Stomach (tissue), 9 donors: ENCODE measurements around the gene HMGXB3. TPM values are rescaled to one million over a fixed set of nuclear protein-coding genes. Genes with fewer than 3 reads are reported as not detected.

Experiments
- DNase-seq, 2 donors: peaks; one replicate each; pipeline versions ENCODE4 v3.0.0 to v3.0.0-alpha.2; 2013 to 2019
- H3K27ac ChIP-seq, 5 donors: fragments of 200-600 bp in 4 of 5; sonication (generic) in 4 of 5; one replicate each; pipeline ENCODE4 v1.5.1; 2013 to 2019; ENCODE audit warnings: mild to moderate bottlenecking in 1 of 5, moderate library complexity in 1 of 5
- H3K27me3 ChIP-seq, 3 donors: fragments of 200-600 bp; sonication (generic); one replicate each; pipeline ENCODE4 v1.5.1; 2017 to 2019; ENCODE audit warnings: mixed run types in 1 of 3
- H3K36me3 ChIP-seq, 4 donors: fragments of 200-600 bp; sonication (generic); 1 replicate in 3 of 4; 2 replicates in 1 of 4; pipeline ENCODE4 v1.5.1; 2016 to 2019
- H3K4me1 ChIP-seq, 4 donors: fragments of 200-600 bp; sonication (generic); one replicate each; pipeline ENCODE4 v1.5.1; 2016 to 2019
- H3K4me3 ChIP-seq, 4 donors: fragments of 200-600 bp; sonication (generic) in 3 of 4; one replicate each; pipeline ENCODE4 v1.5.1; 2016 to 2019; ENCODE audit warnings: mild to moderate bottlenecking in 1 of 4
- H3K9me3 ChIP-seq, 4 donors: fragments of 200-600 bp; sonication (generic); one replicate each; pipeline ENCODE4 v1.5.1; 2016 to 2019
- CTCF ChIP-seq, 7 experiments: fragments of 450-650 bp in 4 of 7; fragments of 200-600 bp in 3 of 7; sonication (generic) in 3 of 7; IDR thresholded peaks; one replicate each; pipeline ENCODE4 v1.5.1; 2016 to 2019; ENCODE audit warnings: antibody characterized with exemption in 7 of 7, control low read depth in 2 of 7, mild to moderate bottlenecking in 1 of 7
- EP300 ChIP-seq: sonication (generic); formaldehyde crosslinking; IDR thresholded peaks from one replicate; pipeline ENCODE4 v1.6.1; 2017; ENCODE audit warnings: antibody characterized with exemption
- POLR2A ChIP-seq, 4 donors: fragments of 450-650 bp; IDR thresholded peaks; one replicate each; pipeline ENCODE4 v1.6.1; 2016; ENCODE audit warnings: antibody characterized with exemption in 4 of 4, control low read depth in 2 of 4, mild to moderate bottlenecking in 1 of 4, moderate library complexity in 1 of 4
- POLR2AphosphoS5 ChIP-seq, 3 donors: sonication (generic); formaldehyde crosslinking; IDR thresholded peaks; one replicate each; pipeline ENCODE4 v1.6.1; 2016; ENCODE audit warnings: antibody characterized with exemption in 3 of 3
- WGBS, 5 donors: extraction: QIAGEN DNeasy Blood & Tissue Kit in 3 of 5; methylation state at CpG; one replicate each; pipeline versions ENCODE4 v1.1.5 to v1.1.7; 2013 to 2018; 5-methylcytosine and 5-hydroxymethylcytosine counted together
- intact Hi-C: fragments of 100-400 bp; cut with DNase I; formaldehyde crosslinking; loops from one replicate; pipeline ENCODE4 v1.15.1; 2023; ENCODE audit warnings: low total_unique reads
- polyA plus RNA-seq, 3 donors: library from polyadenylated mRNA; stranded (reverse); fragments of 200-250 nt; gene quantifications; one replicate each; pipeline ENCODE4 v1.2.3, GENCODE V29; 2013
- total RNA-seq, 5 donors: library from RNA; depleted of rRNA; stranded (reverse); fragments of >200 nt; gene quantifications; one replicate each; pipeline versions ENCODE4 v1.1.0 to v1.2.3, GENCODE V29; 2014 to 2016
- donor health status: healthy with polysubstance abuse.
- donor health status: Bipolar disorder and iron deficiency.
- donor health status: healthy.

Gene HMGXB3
- total and polyA plus RNA-seq, 8 donors, result 7.9 to 90.6 (median 32.6) TPM

- peak in 1 of 2 donors; percentile 33 for DNase-seq
- Histone ChIP-seq H3K27me3 (no peaks in the 10 kb centered on the region), H3K9me3 (no peaks in the 10 kb centered on the region), H3K27ac (no peak overlapping the region), H3K36me3 (peaks cover 78 to 100% (median 97%) of the 10 kb centered on the region in 4 donors), H3K4me1 (peaks cover 0 to 5% (median 2%) of the 10 kb centered on the region in 4 donors), H3K4me3 (no peak overlapping the region)
- no peak for TF ChIP-seq POLR2A (IDR thresholded peaks at IDR 0.05)
- TF ChIP-seq CTCF (IDR thresholded peaks at IDR 0.05), result no peak
- TF ChIP-seq EP300, result no peak
- no peak for TF ChIP-seq POLR2AphosphoS5 (IDR thresholded peaks at IDR 0.05)
- 71 to 84% (median 79%) methylated on average over 4 of the region's 4 CpGs for whole genome bisulfite sequencing, 5 donors
- intact Hi-C loops, result no loop called here
These were observed 34.1 kb downstream of the HMGXB3 start for GRCh38 chr5:150034662-150035061.

- Histone ChIP-seq H3K9me3 (no peaks in the 10 kb centered on the region), H3K36me3 (peaks cover 78 to 100% (median 97%) of the 10 kb centered on the region in 4 donors), H3K4me3 (no peak overlapping the region), H3K27me3 (no peaks in the 10 kb centered on the region), H3K27ac (no peak overlapping the region), H3K4me1 (peaks cover 0 to 5% (median 2%) of the 10 kb centered on the region in 4 donors)
- intact Hi-C loops, result no loop called here
- TF ChIP-seq CTCF (IDR thresholded peaks at IDR 0.05) (no peak), EP300 (no peak), POLR2A (IDR thresholded peaks at IDR 0.05) (no peak), POLR2AphosphoS5 (IDR thresholded peaks at IDR 0.05) (no peak)
- DNase-seq, result no peak
- WGBS, 5 donors, result 74 to 85% (median 79%) methylated on average over 7 of the region's 7 CpGs
These were observed 34.8 kb downstream of the HMGXB3 start for GRCh38 chr5:150035139-150035895.

- H3K9me3 ChIP-seq, result no peaks in the 10 kb centered on the region
- H3K27me3 ChIP-seq, result no peaks in the 10 kb centered on the region
- peaks cover 78 to 100% (median 97%) of the 10 kb centered on the region in 4 donors for H3K36me3 ChIP-seq
- TF ChIP-seq POLR2AphosphoS5 (IDR thresholded peaks at IDR 0.05) (no peak), CTCF (IDR thresholded peaks at IDR 0.05) (no peak), POLR2A (IDR thresholded peaks at IDR 0.05) (no peak), EP300 (no peak)
- H3K27ac ChIP-seq, result peak overlapping the region in 1 of 5 donors; percentile 20
- peaks cover 0 to 5% (median 2%) of the 10 kb centered on the region in 4 donors for H3K4me1 ChIP-seq
- H3K4me3 ChIP-seq, result no peak overlapping the region
- DNase-seq, result no peak
- intact Hi-C loops, result no loop called here
- WGBS, 5 donors, result 77 to 91% (median 87%) methylated on average over 8 to 9 of the region's 9 CpGs
These were observed 36.0 kb downstream of the HMGXB3 start for GRCh38 chr5:150036513-150036912.

- Histone ChIP-seq H3K36me3 (peaks cover 76 to 100% (median 97%) of the 10 kb centered on the region in 4 donors), H3K4me3 (no peak overlapping the region), H3K9me3 (no peaks in the 10 kb centered on the region), H3K4me1 (peaks cover 0 to 10% (median 5%) of the 10 kb centered on the region in 4 donors), H3K27ac (no peak overlapping the region), H3K27me3 (no peaks in the 10 kb centered on the region)
- DNase-seq, result peak in 1 of 2 donors; percentile 34
- intact Hi-C loops, result no loop called here
- TF ChIP-seq CTCF (IDR thresholded peaks at IDR 0.05) (no peak), POLR2A (IDR thresholded peaks at IDR 0.05) (no peak), POLR2AphosphoS5 (IDR thresholded peaks at IDR 0.05) (no peak), EP300 (no peak)
- WGBS, 5 donors, result 51 to 65% (median 58%) methylated on average over 2 of the region's 2 CpGs
These were observed 38.0 kb downstream of the HMGXB3 start for GRCh38 chr5:150038547-150038946.
